Uterus (tissue), 2 donors: ENCODE data around the gene RNF157.
A peak's percentile ranks its signal among the peaks of the same experiment; 100 is the strongest.

Source experiments
- CTCF ChIP-seq, 4 experiments: fragments of 200-600 bp in 2 of 4; fragments of 450-650 bp in 2 of 4; sonication (generic) in 2 of 4; IDR thresholded peaks; one replicate each; pipeline ENCODE4 v1.5.1; 2016 to 2019; ENCODE audit warnings: antibody characterized with exemption in 4 of 4, mild to moderate bottlenecking in 2 of 4, moderate library complexity in 1 of 4
- POLR2A ChIP-seq, 2 donors: fragments of 450-650 bp; IDR thresholded peaks; one replicate each; pipeline ENCODE4 v1.6.1; 2016; ENCODE audit warnings: antibody characterized with exemption in 2 of 2, mild to moderate bottlenecking in 1 of 2, moderate library complexity in 1 of 2

- TF ChIP-seq POLR2A (IDR thresholded peaks at IDR 0.05) (peak; percentile 8 to 26), CTCF (IDR thresholded peaks at IDR 0.05) (no peak)
Measured at GRCh38 chr17:76268015-76268749, 27.9 kb upstream of the RNF157 start.
